NCI-H1105 (cell line): Measurements from ENCODE around the gene GALNT15.

Experiments used
- DNase-seq: peaks from one replicate; lab custom pipeline; 2025; lab: John Stamatoyannopoulos, UW

The GALNT15 gene

DNA sequence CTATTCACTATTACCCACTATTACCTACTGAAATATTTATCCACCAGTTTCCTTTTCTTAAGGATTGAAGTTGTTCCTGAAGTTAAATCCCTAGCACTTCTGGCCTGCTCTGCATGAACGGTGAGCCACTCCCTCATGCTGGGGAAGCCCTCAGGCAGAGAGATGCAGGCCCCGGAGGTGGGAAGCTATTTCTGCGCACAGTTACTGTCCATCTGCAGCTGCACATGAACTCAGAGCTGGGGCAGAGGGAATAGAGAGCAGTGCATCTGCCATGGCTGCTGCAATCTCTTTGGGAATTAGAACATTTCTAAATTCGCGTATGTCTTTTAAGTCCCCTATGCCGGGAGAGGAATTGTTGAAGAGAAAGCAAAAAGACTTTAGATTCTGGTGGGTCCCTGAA, 6.3 kb upstream of the GALNT15 start:
- DNase-seq = no peak

DNA sequence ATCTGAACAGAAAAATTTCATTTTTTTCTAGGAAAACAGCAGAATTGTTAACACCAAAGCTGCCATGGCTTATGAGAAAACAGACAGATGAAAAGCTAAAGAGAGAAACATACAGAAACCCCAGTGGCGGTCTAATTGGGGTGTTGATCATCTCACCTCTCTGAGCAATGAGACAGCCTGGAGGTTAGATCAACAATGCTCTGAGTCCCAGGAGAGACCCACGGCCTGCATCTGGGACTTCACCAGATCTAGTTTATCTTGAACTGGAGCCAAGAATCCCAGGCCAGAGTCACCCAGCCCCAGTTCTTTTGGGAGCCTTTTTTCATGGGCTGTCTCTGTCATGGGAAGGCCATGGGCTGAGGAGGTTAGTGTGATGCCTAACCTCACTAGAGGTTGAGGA, 3.5 kb upstream of the GALNT15 start:
- no peak for DNase-seq

DNA sequence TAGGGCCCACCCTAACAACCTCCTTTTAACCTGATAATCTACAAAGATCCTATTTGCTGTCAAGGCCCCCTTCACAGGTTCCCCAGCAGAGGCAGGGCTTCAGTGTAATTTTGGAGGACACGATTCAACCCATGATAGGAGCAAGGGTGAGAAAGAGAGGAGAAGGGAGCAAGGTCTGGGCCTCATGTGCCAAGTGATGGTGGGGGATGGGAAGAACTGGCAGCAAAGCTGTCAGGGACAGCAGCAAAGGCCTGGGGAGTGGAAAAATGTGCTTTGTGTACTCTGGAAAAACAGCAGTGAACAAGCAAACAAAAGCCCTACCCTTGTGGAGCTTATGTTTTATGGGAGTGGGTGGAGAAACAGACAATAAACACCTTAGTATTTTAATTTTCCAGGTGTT, 2.7 kb upstream of the GALNT15 start:
- no peak for DNase-seq

DNA sequence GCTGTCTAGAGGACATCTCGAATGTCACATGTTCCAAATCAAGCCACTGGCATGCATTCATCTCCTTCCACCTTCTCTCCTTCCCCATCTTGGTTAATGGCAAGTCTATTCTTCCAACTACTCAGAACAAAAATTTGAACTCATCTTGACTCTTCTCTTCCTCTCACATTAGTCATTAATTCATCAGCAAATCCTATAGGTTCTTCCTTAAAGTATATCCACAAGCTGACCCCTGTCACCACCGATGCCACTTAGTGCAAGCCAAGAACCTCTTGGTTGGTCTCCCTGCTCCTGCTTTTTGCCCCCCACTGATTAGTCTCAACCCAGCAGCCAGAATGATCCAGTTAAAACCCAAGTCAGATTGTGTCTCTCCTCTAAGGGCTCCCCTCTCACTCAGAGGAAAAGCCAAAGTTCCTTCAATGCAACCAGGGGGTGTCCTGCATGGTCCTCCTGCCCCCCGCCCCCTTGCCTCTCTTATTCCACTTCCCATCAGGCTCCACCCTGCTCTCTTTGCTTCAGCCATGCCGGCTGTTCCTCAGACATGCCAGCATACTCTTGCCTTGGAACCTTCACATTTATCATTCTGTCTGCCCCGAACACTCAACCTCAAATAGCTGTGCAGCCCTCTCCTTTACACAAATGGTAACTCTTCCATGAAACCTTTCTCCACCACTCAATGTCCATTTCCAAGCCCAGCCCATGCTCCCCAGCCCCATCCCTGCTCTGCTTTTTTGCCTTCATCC, 1.0 kb upstream of the GALNT15 start:
- DNase-seq = no peak

DNA sequence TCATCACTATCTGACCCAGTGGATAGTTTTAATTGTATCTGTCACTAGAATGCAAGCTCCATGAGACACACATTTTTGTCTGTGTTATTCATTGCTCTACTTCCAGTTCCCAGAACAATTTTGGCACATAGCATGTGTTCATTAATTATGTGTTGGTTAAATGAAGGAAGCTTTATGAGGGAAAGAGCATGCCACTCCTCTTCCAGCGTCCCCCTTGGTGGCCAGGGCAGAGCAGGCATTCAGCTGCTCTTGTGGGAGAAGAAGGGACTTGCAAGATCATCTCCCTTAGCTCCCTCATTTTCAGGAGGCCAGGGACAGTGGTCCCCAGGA, 489 bp upstream of the GALNT15 start:
- no peak for DNase-seq

DNA sequence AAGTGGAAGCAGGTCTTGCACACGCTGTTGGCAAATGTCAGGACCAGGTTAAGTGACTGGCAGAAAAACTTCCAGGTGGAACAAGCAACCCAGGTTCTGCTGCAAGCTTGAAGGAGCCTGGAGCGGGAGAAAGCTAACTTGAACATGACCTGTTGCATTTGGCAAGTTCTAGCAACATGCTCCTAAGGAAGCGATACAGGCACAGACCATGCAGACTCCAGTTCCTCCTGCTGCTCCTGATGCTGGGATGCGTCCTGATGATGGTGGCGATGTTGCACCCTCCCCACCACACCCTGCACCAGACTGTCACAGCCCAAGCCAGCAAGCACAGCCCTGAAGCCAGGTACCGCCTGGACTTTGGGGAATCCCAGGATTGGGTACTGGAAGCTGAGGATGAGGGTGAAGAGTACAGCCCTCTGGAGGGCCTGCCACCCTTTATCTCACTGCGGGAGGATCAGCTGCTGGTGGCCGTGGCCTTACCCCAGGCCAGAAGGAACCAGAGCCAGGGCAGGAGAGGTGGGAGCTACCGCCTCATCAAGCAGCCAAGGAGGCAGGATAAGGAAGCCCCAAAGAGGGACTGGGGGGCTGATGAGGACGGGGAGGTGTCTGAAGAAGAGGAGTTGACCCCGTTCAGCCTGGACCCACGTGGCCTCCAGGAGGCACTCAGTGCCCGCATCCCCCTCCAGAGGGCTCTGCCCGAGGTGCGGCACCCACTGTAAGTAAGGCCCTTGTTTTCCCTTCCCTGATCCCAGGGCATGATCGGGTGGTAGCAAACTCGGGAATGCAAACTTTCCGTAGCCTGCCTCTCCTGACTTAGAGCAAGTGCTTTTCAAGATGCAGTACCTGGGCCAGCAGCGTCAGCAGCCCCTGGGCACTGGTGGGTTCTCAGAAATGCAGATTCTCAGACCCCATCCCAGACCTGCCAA, 759 bp downstream of the GALNT15 start:
- no peak for DNase-seq

DNA sequence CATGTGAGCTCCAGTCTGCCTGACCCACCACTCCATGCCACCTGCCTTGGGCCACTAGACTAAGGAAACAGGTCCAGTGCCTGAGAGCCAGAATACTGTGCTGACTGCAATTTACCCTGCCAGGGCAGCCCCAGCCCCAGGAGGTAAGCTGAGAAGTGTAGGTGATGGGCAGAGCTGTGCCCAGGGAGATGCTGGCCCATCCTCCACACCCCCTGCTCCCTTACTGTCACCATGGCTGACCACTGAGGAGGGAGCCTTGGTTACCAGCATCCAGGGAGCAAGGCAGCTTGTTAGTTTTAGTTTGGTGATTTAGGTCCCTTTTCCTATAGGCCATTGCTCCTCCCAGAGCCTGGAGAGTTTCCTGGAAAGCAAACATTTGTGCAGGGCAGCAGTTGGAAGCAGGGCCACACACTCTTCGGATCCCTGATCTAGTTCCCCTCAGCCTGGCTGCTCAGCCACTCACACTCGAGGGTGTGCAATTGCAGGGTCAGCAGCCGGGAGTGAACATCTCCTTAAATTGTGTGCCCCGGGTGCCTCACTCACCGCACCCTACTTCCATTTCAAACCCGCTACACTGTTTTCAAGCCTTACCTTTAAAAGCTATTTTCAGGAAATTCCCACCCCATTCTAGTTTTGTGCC, 2.0 kb downstream of the GALNT15 start:
- DNase-seq = no peak

DNA sequence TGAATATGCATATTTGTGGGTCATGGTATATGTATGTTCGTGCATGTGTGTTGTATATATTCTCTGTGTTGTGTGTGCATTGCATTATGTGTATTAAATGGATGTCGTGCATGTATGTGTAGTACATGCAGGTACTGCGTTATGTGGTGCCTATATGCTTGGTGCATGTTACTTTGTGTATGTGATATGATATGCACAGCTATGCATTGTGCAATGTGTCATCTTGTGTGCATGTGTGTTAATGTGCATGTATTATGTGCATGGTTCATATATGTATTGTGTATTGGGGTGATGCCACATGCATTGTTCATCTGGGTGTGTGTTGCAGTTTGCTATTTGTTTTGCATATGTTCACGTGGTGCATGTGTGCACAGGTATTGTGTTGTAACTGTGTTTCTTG, 2.9 kb downstream of the GALNT15 start:
- DNase-seq = no peak

DNA sequence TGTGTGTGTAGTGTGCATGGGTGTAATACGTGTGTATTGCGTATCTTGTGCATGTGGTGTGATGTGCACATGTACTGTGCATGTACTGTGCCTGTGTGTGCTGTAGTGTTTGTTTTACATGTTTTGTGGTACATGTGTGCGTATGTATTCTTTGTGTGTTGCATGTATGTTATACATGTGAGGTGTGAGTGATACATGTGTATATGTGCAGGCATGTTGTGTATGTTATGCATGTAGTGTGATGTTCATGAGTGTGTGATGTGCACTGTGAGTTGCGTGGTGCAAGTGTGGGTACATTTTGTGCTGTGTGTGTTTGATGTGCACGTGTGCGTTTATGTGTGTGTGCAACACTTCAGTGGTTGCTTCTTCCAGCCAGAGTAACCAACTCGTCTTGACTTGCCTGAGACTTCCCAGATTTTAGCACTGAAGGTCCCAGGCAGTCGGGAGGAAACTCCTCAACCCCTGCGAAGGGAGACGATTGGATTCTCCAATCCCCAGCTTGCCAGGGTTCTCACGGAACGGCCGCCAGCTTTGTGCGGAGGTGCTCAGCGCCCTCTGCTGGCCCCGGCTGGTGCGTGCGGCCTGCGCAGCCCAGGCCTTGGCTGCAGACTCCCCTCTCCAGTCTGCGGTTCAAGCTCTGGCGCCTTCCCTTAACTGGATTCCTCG, 3.6 kb downstream of the GALNT15 start:
- no peak for DNase-seq

DNA sequence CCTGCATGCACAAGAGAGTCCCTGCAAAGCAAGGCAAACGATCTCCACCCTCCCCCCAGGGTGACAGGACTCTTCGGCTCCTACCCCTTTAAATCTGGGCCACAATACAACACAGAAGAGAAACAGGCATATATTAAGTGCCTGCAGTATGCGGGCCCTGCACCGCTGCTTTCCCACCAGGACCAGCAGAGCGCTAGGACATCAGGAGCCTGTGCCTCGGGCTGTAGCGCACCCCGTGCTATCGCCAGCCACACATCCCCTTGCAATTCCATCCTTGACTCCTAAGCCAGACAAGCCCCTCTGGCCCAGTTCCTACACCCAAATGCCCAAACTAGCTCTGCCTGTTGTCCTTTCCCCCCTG, 4.1 kb downstream of the GALNT15 start:
- DNase-seq = no peak

DNA sequence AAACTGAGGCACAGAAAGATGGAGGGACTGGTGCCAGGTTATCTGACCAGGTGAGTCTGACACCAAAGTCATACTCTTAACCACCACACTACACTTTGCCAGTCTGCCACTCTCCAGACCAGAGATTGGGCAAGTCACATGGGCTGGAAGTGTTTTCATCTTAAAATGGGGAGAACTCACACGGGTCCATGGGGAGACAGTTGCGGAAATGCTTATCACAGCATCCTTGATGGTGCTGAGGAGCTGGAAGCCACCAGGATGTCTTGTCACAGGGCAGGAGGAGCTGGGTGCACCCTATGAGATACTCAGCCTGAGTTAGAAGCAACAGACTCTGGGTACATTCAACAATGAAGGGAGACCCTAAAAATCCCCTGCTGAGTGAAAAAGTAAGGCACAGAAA, 4.8 kb downstream of the GALNT15 start:
- DNase-seq = no peak

DNA sequence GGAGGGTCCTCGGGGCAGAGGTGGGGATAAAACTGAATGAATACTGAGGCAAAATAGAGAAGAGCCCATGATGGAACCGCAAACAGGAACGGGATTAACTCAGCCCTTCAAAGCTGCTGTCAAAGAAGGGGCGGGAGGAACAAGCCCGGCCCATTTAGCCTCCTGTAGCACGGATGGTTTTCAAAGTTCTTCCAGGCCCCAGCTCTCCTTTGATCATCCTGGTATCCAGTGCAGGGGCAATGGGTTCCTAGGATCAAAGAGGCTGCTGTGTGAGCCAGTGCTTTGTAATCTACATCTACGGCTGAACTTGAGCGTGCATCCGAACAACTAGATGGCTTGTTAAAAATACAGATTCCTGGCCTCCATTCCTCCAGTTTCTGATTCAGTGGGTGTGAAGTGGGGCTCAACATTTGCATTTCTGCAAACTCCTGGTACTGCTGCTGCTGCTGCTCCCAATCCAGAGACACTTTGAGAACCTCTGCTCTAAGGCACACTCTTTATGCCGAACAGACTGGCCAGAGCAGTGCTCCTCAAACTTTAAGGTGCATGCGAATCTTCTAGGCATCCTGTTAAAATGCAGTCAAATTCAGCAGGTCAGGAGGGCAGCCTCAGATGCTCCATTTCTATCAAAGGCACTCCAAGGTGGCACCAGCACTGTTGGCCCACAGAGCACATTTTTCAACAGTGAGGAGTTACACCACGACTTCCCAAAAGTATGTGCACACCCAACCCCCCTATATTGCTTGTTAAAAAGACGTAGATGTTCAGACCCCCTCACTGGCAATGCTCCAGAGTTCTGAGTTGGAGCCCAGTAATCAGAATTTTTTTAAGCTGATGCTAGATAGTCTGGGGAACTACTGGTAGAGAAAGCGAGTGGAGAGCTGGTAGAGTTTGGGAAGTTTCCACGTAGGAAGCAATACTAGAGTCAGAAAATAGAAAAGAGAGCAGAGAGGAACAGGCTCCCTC, 5.6 kb downstream of the GALNT15 start:
- DNase-seq = no peak

DNA sequence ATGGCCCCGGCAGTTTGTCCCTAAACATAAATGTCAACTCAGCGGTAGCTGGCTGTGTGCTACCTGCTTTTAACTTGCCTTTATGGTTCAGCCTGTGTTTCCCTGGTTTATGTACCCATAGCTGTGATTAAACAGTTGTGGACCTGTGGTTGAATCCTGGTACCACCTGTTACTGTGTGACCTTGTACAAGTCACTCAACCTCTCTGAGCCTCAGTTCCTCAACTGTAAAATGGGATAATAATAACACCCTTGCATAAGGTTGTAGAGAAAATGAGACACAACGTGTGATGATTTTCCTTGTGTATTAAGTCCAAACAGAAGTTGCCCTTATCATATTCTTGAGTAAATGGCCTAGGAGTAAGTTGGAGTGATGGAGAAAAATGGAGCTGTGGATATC, 6.3 kb downstream of the GALNT15 start:
- DNase-seq = no peak

DNA sequence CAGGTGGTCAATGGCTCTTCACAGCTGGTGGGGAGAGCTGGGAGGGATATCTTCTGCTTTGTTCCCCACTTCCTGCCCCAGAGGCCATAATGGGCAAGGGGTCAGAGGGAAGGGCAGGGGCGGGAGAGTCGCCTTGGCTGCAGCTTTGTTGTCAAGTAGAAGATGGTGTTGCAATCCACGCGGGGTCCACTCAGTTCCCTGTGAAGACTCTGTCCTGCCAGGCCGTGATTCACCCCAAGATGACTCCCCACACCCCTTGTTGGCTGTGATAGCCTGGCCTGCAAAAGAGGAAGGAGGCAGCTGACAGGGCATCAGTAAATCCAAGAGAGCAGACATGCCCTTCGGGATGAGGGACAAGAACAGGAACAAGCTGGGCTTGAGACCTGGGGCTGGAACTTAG, 6.9 kb downstream of the GALNT15 start:
- DNase-seq = no peak

DNA sequence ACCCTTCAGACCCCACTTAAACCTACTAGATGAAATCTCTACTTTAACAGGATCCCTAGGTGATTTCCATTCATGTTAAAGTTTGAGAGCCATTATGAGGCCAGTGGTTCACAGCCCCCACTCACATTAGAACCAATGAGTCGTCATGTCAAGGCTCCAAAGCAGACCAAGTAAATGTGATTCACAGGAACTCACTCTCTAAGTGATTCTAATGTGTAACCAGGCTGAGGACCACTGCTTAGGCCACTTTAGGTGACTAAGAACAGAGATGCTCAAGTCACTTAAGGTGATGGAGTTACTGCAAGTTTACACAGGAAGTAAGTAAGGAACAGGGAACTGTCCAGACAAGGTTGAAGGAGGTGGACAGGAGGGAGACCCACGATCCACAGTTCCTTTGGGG, 7.7 kb downstream of the GALNT15 start:
- no peak for DNase-seq

DNA sequence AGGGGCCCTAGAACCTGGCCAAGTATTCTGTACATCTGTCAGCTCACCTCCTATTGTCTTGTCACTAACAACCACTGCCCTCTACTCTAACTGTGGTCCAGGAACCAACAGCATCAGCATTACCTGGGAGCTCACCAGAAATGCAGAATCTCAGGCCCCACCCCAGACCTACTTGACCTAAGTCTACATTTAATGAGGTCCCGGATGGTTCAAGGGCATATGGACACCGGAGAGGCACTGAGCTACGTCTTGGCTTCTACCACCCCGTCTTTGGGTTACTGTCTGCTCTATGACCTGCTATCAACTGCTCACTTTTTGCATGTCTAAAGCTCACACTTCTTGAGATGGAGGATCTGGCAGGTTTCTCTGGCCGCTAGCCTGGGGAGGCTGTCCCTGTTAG, 8.1 kb downstream of the GALNT15 start:
- DNase-seq = no peak

DNA sequence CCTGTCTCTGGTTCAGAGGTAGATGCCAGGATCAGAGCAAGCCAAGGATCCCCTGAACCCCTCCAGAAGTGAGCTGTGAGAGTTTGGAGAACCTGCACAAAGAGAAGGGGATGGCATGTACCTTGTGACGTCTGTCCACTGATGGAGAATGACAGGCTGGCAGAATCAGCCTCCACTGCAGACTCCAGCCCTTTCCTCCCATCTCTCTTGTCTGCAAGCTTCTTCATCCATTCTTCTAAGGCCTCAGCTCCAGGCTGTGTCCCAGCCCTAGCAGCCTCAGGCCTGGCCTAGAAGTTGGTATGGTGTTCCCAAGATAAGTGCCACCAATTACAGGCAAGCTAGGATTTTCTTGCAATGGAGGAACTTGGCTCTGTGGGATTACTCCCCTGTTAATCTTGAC, 8.6 kb downstream of the GALNT15 start:
- DNase-seq = no peak

DNA sequence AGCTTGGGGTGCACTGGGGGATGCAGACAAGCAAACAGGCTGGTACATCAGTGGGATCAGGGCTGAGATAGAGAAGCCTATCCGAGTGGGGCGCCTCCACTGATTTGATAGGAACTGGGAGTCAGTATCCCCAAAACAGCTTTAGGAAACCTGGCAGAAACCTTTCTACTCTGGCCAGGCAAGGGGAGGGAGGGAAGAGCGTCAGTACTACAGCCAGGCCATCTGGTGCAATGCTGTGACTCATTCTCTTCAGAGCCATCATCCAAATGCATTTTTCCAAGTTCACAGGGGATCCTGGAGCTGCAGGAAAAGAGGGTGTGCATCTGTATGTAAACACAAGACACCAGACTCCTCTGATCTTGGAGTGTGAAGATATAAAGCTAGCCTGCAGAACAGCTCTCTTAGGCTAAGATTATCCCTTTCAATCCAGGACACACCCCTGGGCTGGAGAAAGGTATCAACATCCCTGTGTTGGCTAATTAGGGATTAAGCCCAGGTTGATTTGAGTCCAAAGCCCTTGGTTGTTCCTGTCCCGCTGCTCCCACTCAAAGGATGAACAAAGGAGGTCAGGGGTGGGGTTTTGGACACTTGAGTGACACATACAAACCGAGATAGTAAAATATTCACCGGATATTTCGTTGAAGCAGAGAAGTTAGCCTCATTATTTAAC, 9.3 kb downstream of the GALNT15 start:
- no peak for DNase-seq

DNA sequence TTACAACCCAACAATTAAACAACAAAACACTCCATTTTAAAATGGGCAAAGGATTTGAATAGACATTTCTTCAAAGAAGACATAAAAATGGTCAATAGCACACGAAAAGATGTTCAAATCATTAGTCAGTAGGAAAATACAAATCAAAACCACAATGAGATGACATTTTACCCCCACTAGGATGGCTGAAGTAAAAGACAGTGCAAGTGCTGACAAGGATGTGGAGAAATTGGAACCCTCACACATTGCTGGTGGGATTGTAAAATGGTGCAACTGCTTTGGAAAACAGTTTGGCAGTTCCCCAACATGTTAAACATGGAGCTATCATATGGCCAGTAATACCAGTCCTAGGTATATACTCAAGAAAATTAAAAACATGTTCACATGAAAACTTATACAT, 11.6 kb downstream of the GALNT15 start:
- no peak for DNase-seq

DNA sequence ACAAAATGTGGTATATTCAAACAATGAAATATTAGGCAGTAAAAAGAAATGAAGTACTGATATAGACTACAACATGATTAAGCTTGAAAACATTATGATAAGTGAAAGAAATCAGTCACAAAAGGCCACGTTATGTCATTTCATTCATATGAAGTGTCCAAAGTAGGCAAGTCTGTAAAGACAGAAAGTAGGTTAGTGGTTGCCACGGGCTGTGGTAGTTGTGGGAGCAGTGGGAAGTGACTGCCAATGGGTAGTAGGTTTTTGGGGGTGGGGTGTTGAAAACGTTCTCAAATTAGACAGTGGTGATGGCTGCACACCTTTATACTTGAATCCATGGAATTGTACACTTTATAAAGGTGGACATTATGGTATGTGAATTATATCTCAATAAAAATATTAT, 12.1 kb downstream of the GALNT15 start:
- no peak for DNase-seq

DNA sequence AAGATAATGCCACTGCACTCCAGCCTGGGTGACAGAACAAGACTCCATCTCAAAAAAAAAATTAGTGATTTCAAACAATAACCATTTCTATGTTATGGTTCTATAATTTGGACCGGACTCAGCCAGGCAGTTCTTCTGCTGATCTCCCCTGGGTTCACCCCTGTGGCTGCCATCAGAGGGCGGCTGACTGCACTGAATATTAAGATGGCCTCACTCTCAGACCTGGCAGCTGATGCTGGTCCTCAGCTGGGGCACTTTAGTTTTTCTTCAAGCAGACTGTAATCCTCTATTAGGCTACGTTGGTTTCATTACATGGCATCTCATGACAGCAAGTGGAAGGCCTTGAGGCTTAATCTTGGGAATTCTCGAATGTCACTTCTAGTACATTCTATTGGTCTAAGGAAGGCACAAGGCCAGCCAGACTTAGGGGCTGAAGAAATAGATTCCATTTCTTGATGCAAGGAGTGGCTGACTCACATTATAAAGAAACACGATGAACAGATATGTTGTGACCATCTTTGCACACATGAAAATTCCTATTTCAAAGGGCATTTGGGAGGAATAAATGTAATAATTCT, 12.8 kb downstream of the GALNT15 start:
- no peak for DNase-seq
